GM18505 (cell line): ENCODE data around the gene SLC39A9.
A peak's percentile ranks its signal among the peaks of the same experiment; 100 is the strongest.

Experiments used
- ATAC-seq: cut with Tn5 transposase; IDR thresholded peaks from one replicate; pipeline ENCODE4 v1.9.1; 2021; ENCODE audit not compliant: unreplicated experiment
- POLR2A ChIP-seq: IDR thresholded peaks from 4 replicates; pipeline ENCODE4 v1.6.1; 2011; ENCODE audit warnings: borderline replicate concordance; ENCODE audit not compliant: insufficient read depth, insufficient read length; ENCODE audit errors: extremely low read depth

The SLC39A9 gene, protein sequence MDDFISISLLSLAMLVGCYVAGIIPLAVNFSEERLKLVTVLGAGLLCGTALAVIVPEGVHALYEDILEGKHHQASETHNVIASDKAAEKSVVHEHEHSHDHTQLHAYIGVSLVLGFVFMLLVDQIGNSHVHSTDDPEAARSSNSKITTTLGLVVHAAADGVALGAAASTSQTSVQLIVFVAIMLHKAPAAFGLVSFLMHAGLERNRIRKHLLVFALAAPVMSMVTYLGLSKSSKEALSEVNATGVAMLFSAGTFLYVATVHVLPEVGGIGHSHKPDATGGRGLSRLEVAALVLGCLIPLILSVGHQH

DNA sequence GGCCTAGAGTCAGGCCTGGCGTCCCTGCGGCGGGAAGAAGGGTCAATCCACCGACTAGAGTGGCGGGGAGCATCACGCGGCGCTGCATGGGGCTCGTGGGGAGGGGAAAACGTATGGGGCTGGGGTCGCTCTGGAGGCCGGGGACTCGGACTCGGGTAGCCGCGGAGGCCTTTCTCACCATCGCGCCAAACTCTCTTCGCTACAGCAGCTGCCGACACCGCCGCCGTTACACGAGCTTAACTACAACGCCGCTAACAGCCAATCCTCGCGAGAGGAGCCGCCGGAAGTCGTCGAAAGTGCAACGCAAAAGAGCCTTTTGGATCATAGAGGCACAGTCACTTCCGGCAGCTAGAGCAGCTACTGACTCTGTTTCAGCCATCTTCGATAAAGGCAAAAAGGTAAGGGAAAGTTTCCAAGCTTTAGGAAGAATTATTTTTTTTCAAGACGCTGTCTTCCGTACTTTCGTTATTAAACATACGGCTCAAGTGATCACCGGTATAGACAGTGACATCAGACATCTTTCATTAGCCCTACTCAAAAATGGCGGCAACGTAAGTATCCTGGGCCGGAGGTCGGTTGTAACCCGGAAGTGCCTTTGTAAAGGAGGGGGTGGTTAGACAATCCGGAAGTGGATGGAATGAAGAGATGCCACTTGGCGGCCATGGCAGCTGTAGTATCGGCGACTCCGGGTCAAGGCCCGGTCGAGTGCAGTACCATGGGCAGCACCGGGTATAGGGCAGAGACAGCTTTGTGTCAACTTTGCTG, at the start of gene SLC39A9, which contains the start of gene ERH:
Gene SLC39A9, plus strand, starts transcription at position 640 of the 765 bp plus-strand sequence. CDS start 678 bp downstream, outside the sequence.
Gene ERH, minus strand, starts transcription at position 247 of the 765 bp plus-strand sequence. Its CDS starts 66 bp downstream, at position 181.
- peak; percentile 88 for TF ChIP-seq POLR2A
- peak; percentile 81 for ATAC-seq

DNA sequence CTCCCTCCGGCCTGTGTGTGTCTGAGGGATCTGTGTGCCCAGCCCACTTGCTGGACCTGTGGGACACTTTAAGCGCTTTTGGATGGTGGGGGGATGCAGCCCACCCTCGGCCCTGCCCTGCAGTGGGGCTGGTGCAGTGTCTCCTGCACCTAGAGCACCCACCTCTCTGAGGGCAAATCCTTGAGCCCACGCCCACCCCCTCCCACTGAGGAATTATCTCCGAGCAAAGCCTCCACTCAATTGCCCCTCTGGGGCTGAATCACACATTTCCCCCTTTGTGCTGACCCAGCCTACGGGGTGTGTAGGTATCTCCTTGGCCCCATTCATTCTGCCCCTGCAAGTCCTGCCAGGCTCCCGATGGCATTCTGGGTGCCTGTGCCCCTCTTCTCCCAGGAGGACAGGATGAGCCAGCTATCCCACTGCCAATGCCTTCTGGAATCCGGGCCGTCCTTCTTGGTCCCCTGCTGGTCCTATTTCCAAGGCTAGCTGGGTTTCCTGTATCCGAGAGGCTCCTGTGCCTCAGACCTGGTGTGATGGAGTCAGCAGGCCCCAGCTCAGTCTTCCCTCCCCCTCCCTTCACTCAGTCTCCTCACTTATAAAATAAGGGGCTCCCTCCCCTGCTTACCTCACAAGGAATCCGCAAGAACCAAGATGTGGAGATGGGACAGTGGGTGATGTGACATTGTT, 49.3 kb upstream of the SLC39A9 start:
- TF ChIP-seq POLR2A = no peak
- no peak for ATAC-seq

DNA sequence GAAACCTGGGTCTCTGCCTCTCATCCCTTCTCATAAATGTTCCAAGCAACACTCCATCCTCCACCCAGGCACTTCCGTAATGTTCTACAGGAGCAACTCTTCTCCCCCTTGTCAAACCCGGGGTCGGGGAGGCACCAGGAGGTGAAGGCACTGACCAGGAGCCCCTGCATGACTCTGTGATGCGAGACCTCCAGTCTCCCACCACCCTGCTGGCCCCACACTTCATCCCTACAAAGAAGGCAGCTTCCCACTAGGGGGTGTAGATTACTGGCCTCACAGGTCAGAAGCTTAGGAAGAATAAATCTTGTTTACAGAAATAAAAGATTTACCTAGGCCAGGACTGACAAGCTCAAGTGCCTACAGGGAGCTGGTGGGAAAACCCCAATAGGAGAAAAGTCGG, 47.6 kb upstream of the SLC39A9 start:
- no peak for TF ChIP-seq POLR2A
- no peak for ATAC-seq

DNA sequence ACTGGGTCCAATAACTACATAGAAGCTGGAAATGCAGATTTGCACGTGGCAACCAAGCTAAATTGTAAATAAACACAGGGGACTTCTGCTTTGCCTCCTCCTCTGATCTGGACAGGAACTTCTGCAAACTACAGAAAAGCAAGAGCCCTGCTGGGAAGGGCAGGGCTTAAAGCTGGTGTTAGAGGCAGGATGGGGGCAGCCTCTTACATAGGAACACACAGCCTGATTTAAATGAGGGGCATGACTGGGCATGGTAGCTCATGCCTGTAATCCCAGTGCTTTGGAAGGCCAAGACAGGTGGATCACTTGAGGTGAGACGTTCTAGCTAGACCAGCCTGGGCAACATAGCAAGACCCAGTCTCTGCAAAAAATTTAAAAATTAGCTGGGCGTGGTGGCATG, 47.1 kb upstream of the SLC39A9 start:
- no peak for ATAC-seq
- no peak for TF ChIP-seq POLR2A

DNA sequence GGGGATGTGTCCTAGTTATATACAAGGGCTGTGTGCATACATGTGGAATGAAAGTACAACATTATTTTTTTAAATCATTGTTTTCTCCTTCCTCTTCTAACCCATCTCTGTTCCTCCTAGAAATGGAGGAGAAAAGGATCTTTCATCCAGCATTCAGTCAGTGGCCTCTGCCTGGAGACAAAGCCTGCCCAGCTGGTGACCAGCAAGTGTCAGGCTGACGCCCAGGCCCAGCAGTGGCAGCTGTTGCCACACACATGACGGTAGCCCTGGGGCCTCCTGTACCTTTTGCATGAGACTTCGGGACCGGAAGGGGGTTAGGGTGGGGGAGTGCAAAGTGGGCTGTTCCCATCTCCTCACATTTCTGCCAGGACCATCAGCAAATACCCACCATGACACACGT, 46.6 kb upstream of the SLC39A9 start:
- no peak for TF ChIP-seq POLR2A
- ATAC-seq = no peak

DNA sequence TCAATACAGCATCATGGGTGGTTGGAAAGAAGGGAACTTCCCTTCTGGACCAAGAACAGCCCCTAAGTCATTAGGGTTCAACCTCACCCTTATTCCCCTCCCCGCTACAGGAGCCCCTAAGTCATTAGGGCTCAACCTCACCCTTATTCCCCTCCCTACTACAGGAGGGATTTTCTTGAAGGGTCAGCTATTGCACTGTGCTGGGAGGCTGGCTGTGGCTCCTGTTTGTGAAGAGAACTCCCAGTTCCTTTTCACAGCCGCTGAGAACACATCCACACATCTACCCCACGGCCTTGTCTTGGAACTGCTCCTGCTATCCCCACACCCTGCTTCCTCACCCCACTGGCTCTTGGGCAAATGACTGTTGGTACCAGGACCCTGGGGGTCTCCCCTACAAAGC, 45.3 kb upstream of the SLC39A9 start:
- no peak for ATAC-seq
- TF ChIP-seq POLR2A = no peak

GRCh38 chr14:69354383-69355153, 43.9 kb upstream of the SLC39A9 start:
- ATAC-seq = peak; percentile 75
- TF ChIP-seq POLR2A = peak; percentile 36

- peak; percentile 21 for TF ChIP-seq POLR2A
- no peak for ATAC-seq
These were observed 43.3 kb upstream of the SLC39A9 start for GRCh38 chr14:69355154-69355597.

DNA sequence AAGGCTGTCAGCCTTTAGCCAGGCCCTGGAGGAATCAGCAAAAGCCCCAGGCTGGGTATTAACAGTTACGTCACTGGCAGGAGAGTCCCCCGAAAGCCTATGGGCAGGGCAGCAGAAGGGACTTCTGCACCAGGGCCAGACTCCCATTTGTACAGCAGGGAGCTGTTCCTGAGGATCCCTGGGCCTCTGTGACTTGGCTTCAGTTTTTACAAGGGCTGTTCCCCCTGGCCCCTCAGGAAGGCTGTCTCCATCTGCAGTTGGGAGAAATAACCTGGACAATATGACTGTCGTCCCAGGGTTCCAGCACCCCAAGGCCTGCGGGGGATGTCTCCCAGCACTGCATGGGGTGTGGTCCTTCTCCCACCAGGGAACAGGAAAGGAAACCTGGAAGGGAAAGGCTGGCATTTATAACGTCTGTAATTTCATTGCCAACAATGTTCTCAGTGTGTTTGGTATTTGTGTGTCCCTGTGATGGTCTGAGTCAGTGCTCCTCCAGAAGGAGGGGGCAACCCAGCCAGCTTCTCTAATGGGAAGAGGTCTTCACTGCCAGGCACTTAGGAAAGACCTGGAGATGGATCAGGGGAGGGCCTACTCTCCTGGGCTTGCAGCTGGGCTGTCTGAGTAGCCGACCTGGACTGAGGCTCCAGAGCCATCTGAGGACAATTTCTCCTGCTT, 42.7 kb upstream of the SLC39A9 start:
- no peak for ATAC-seq
- no peak for TF ChIP-seq POLR2A

- no peak for TF ChIP-seq POLR2A
- no peak for ATAC-seq
These were observed 41.5 kb upstream of the SLC39A9 start for GRCh38 chr14:69356903-69357543.

GRCh38 chr14:69357544-69358200, 40.8 kb upstream of the SLC39A9 start:
- ATAC-seq = no peak
- TF ChIP-seq POLR2A = no peak
